ENCODE measurements around the gene ATXN7L3. TPM values are rescaled to one million over a fixed set of nuclear protein-coding genes. Genes with fewer than 3 reads are reported as not detected.

Gene ATXN7L3
- total RNA-seq, 1 donor from 2014 or later, result 103 TPM

GRCh38 chr17:44171931-44172455 is 27.7 kb downstream of the ATXN7L3 start:
- CTCF ChIA-PET, result no interaction called here
- H3K27ac Mint-ChIP-seq, result no peak overlapping the region
- intact Hi-C loops (cut with micrococcal nuclease), result no loop called here
- TF ChIP-seq, protein P1, sequence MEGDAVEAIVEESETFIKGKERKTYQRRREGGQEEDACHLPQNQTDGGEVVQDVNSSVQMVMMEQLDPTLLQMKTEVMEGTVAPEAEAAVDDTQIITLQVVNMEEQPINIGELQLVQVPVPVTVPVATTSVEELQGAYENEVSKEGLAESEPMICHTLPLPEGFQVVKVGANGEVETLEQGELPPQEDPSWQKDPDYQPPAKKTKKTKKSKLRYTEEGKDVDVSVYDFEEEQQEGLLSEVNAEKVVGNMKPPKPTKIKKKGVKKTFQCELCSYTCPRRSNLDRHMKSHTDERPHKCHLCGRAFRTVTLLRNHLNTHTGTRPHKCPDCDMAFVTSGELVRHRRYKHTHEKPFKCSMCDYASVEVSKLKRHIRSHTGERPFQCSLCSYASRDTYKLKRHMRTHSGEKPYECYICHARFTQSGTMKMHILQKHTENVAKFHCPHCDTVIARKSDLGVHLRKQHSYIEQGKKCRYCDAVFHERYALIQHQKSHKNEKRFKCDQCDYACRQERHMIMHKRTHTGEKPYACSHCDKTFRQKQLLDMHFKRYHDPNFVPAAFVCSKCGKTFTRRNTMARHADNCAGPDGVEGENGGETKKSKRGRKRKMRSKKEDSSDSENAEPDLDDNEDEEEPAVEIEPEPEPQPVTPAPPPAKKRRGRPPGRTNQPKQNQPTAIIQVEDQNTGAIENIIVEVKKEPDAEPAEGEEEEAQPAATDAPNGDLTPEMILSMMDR (IDR thresholded peaks at IDR 0.05), result no peak
- H3K4me1 Mint-ChIP-seq, result peaks cover 9% of the 10 kb centered on the region
- no peak overlapping the region for H3K4me3 Mint-ChIP-seq
- H3K9me3 Mint-ChIP-seq, result no peaks in the 10 kb centered on the region
- POLR2A ChIA-PET, result interaction anchor here (0.5 kb wide), 1 partner anchor 46 kb away, joined by 3 read pairs; no protein-coding TSS in a partner anchor
- DNase-seq (no peak), ATAC-seq (ENCODE audit: low read depth) (no peak)
- no peaks in the 10 kb centered on the region for H3K27me3 Mint-ChIP-seq
- peaks cover 14% of the 10 kb centered on the region for H3K36me3 Mint-ChIP-seq (ENCODE audit: low read depth)

- CTCF ChIA-PET, result no interaction called here
- ATAC-seq (ENCODE audit: low read depth), result no peak
These were observed 29.0 kb downstream of the ATXN7L3 start, which contains the start of gene ASB16 for GRCh38 chr17:44170499-44171201. ASB16 (plus strand) TSS chr17:44170704; CDS start chr17:44170790, 86 bp downstream.

GRCh38 chr17:44170135-44170498 is 29.6 kb downstream of the ATXN7L3 start:
- H3K4me3 Mint-ChIP-seq, result no peak overlapping the region
- H3K27ac Mint-ChIP-seq, result no peak overlapping the region
- H3K36me3 Mint-ChIP-seq (ENCODE audit: low read depth), result peaks cover 2% of the 10 kb centered on the region
- TF ChIP-seq, protein P1 (IDR thresholded peaks at IDR 0.05), result no peak
- intact Hi-C loops (cut with micrococcal nuclease), result no loop called here
- H3K4me1 Mint-ChIP-seq, result peaks cover 9% of the 10 kb centered on the region
- ChIA-PET POLR2A (no interaction called here), CTCF (no interaction called here)
- no peak for DNase-seq
- no peaks in the 10 kb centered on the region for H3K9me3 Mint-ChIP-seq
- H3K27me3 Mint-ChIP-seq, result no peaks in the 10 kb centered on the region
- ATAC-seq (ENCODE audit: low read depth), result no peak

More at GRCh38 chr17:44170499-44171201, 29.0 kb downstream of the ATXN7L3 start, which contains the start of gene ASB16:
- POLR2A ChIA-PET, result no interaction called here
- no peak for DNase-seq
- TF ChIP-seq, protein P1 (IDR thresholded peaks at IDR 0.05), result no peak
- Mint-ChIP-seq H3K4me3 (no peak within 1 kb of the TSS), H3K4me1 (peaks cover 9% of the 10 kb centered on the region), H3K27ac (no peak within 1 kb of the TSS), H3K27me3 (no peaks in the 10 kb centered on the region), H3K9me3 (no peaks in the 10 kb centered on the region), H3K36me3 (ENCODE audit: low read depth) (peaks cover 5% of the 10 kb centered on the region)
- intact Hi-C loops (cut with micrococcal nuclease), result no loop called here

DNA sequence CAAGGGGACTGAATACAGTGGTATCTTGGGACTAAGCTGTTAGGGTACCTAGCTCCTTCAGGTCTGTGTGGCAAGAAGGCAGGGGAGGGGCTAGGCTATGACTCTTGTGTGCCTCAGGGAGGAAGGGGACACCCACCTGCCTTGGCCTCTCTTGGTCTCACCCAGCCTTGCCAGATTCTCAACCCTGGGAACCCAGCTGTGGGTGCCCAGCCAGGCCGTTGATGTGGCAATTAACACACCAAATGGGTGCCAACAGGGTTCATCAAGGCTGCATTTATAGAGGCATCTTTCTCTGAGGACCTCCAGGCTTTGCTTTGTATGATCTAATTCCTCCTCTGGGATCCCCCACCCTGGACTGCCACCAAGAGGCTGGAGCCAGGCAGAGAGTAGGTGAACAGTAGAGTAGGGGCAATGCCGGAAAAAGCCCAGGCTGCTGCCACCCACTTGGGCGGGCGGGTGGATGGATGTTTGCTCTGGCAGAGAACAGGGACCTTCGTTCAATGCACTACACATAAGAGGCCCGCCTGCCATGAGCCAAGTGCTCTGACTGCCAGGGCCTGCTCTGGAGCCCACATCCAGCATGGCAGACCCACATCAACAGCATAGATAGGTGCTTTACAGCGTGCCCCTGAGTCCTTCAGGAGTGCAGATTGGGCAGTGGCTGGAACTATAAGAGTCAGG is 32.4 kb downstream of the ATXN7L3 start:
- no peaks in the 10 kb centered on the region for H3K9me3 Mint-ChIP-seq
- H3K36me3 Mint-ChIP-seq (ENCODE audit: low read depth), result no peaks in the 10 kb centered on the region
- ChIA-PET POLR2A (no interaction called here), CTCF (interaction anchor here (0.5 to 1.3 kb wide), 4 partner anchors 44 to 289 kb away, joined by 3 to 8 read pairs (median 6); partner anchors contain the start of gene HDAC5)
- DNase-seq, result no peak
- no peak overlapping the region for H3K4me3 Mint-ChIP-seq
- TF ChIP-seq, protein P1 (IDR thresholded peaks at IDR 0.05), result no peak
- no peak for ATAC-seq (ENCODE audit: low read depth)
- H3K27ac Mint-ChIP-seq, result no peak overlapping the region
- H3K4me1 Mint-ChIP-seq, result peaks cover 9% of the 10 kb centered on the region
- intact Hi-C loops (cut with micrococcal nuclease), result loop anchor here (5.0 kb wide), 1 partner anchor 125 kb away; no protein-coding TSS in a partner anchor
- H3K27me3 Mint-ChIP-seq, result no peaks in the 10 kb centered on the region

GRCh38 chr17:44164476-44164875 is 35.2 kb downstream of the ATXN7L3 start:
- ChIA-PET POLR2A (no interaction called here), CTCF (no interaction called here)
- Mint-ChIP-seq H3K27ac (no peak overlapping the region), H3K27me3 (no peaks in the 10 kb centered on the region), H3K36me3 (ENCODE audit: low read depth) (no peaks in the 10 kb centered on the region), H3K4me1 (peaks cover 5% of the 10 kb centered on the region), H3K9me3 (no peaks in the 10 kb centered on the region), H3K4me3 (no peak overlapping the region)
- no peak for DNase-seq
- TF ChIP-seq, protein P1 (IDR thresholded peaks at IDR 0.05), result no peak
- ATAC-seq (ENCODE audit: low read depth), result no peak
- intact Hi-C loops (cut with micrococcal nuclease), result no loop called here

All from activated B cell treated with CpG ODN at 0.5 μM for 24 hours (primary cell).